Esophagus squamous epithelium (tissue), 4 donors: Measurements from ENCODE around the gene ARPC2.

Experiments used
- POLR2A ChIP-seq, 4 donors: fragments of 450-650 bp; IDR thresholded peaks; one replicate each; pipeline ENCODE4 v1.6.1; 2017; ENCODE audit warnings: antibody characterized with exemption in 4 of 4, mild to moderate bottlenecking in 4 of 4, moderate library complexity in 3 of 4
- TF ChIP-seq, protein P1 (sequence below), 6 experiments: fragments of 450-650 bp in 4 of 6; fragments of 200-600 bp in 2 of 6; sonication (generic) in 2 of 6; IDR thresholded peaks; one replicate each; pipeline ENCODE4 v1.5.1; 2016 to 2019; ENCODE audit warnings: antibody characterized with exemption in 6 of 6, mild to moderate bottlenecking in 4 of 6, moderate library complexity in 4 of 6

DNA sequence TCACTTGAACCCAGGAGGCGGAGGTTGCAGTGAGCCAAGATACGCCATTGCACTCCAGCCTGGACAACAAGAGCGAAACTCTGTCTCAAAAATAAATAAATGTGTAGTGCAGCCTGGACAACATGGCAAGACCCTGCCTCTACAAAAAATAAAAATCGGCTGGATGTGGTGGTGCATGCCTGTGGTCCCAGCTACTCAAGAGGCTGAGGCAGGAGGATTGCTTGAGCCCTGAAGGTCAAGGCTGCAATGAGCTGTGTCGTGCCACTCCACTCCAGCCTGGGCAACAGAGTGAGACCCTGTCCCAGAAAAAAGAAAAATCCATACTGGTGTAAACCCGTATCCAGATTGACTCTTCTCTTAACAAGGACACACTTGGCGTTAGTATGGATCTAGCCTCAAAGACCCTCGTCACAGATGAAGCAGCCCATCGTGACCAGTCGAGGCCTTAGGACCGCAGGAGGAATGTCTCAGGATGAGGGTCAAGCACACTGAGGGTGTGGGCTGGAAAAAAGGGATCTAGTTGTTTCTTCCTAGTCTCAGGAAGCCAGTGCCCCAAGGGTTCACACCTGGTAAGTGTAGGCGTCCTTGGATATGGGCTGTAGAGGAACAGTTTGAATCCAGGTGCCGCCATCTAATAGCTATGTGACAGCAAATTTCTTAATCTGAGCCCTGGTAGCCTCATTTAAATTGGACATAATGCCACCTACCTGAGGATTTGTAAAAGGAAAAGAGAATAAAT lies 39.8 kb downstream of the ARPC2 start:
- TF ChIP-seq, protein P1, sequence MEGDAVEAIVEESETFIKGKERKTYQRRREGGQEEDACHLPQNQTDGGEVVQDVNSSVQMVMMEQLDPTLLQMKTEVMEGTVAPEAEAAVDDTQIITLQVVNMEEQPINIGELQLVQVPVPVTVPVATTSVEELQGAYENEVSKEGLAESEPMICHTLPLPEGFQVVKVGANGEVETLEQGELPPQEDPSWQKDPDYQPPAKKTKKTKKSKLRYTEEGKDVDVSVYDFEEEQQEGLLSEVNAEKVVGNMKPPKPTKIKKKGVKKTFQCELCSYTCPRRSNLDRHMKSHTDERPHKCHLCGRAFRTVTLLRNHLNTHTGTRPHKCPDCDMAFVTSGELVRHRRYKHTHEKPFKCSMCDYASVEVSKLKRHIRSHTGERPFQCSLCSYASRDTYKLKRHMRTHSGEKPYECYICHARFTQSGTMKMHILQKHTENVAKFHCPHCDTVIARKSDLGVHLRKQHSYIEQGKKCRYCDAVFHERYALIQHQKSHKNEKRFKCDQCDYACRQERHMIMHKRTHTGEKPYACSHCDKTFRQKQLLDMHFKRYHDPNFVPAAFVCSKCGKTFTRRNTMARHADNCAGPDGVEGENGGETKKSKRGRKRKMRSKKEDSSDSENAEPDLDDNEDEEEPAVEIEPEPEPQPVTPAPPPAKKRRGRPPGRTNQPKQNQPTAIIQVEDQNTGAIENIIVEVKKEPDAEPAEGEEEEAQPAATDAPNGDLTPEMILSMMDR (IDR thresholded peaks at IDR 0.05): no peak
- TF ChIP-seq POLR2A (IDR thresholded peaks at IDR 0.05): no peak
